ENCODE data around the gene CENPB.
A peak's percentile ranks its signal among the peaks of the same experiment; 100 is the strongest.

The CENPB gene

DNA sequence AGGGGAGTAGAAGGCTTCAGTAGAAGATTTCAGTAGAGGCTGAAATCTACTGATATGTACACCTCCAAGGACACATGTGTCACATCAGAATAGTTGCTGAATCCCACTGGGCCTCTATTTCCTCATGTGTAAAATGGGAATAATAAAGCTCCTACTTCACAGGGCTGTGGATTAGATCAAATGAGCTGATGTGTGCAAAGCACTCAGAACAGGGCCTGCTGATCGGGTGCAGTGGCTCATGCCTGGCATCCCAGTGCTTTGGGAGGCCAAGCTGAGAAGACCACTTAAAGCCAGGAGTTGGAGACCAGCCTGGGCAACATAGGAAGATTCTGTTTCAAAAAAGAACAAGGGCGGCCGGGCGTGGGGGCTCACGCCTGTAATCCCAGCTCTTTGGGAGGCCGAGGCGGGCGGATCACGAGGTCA lies 25.7 kb upstream of the CENPB start:
- H3K4me3 ChIP-seq, result no peak overlapping the region
- peak overlapping the region in 20 of 21 experiments; percentile 61 to 98 (median 89) for H3K27ac ChIP-seq

DNA sequence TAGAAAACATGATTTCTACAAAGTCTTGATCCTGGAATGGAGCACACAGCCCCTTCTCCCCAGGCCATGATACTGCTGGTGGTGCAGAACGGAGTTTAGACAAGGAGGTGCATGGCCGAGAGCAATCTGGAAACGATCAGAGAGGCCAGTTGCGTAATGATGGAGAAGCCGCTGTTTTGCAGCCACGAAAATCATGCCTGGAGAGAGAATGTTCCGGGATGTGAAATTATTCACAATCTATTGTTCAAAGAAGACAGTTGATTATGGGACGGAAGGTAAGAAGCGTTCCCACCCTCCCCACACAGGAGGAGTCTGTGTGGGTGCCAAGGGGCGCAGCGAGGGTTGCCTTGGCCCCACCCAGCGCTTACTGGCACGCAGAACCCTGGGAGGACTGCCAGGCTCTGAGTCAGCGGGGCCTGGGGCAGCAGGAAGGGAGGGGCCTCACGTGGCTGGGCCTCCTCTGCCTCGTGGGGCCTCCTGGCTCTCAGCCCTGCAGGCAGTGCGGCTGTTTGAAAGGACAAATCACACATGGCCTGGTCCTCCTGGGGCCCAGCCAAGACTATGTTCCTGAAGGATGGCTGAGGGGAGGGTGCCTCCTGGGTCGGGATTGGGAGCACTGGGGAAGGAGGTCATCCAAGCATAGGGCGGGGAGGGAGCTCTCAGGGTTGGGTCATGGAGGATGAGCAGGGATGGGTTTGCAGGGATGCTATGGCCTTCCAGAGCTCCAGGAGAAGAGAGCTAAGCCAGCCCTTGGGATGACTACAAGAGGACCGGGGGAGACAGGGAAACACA lies 25.1 kb upstream of the CENPB start:
- H3K27ac ChIP-seq, result peak overlapping the region in 20 of 21 experiments; percentile 65 to 98 (median 89)
- peak overlapping the region; percentile 3 to 30 (median 19) for H3K4me3 ChIP-seq

DNA sequence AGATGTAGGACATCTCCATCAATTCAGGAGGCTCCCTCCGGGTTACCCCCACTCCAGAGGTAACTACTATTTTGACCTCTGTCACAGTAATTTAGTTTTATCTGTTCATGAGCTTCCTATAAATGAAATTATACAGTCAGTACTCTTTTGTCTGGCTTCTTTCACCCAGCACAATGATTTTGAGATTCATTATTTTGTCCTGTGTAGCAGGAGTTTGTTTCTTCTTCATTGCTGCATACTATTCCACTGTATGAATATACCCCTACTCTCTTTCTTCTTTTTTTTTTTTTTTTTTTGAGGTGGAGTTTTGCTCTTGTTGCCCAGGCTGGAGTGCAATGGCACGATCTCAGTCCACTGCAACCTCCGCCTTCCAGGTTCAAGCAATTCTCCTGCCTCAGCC lies 22.0 kb upstream of the CENPB start:
- H3K4me3 ChIP-seq, result no peak overlapping the region
- H3K27ac ChIP-seq, result peak overlapping the region in 19 of 21 experiments; percentile 77 to 97 (median 93)

DNA sequence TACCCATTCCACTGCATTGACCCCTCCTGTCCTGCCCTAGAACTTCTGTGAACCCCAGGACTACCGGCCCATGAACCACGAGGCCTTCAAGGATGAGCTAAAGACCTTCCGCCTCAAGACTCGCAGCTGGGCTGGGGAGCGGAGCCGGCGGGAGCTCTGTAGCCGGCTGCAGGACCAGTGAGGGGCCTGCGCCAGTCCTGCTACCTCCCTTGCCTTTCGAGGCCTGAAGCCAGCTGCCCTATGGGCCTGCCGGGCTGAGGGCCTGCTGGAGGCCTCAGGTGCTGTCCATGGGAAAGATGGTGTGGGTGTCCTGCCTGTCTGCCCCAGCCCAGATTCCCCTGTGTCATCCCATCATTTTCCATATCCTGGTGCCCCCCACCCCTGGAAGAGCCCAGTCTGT lies 18.2 kb upstream of the CENPB start:
- peak overlapping the region in 17 of 21 experiments; percentile 2 to 97 (median 88) for H3K27ac ChIP-seq
- H3K4me3 ChIP-seq, result no peak overlapping the region

DNA sequence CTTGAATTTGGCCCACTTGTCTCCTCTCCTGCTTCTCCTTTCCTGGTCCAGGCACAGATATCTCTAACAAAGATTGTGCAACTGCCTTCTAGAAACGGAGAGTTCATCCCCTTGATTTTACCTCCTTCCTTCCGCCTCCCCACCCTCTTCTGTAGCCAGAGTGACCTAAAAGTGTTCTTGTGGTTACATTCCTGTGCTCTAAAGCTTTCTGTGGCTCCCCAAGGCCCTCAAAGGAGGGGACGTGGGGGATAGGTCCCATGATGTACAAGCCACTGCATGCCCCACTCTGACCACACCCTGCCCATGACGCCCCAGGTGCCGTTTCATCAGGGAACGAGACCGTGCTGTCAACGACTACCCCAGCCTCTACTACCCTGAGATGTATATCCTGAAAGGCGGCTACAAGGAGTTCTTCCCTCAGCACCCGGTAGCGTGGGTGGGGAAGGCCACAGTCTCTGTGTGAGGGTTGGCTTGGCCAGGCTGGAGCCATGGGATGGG lies 17.8 kb upstream of the CENPB start:
- no peak overlapping the region for H3K4me3 ChIP-seq
- H3K27ac ChIP-seq, result peak overlapping the region in 15 of 21 experiments; percentile 2 to 97 (median 93)

DNA sequence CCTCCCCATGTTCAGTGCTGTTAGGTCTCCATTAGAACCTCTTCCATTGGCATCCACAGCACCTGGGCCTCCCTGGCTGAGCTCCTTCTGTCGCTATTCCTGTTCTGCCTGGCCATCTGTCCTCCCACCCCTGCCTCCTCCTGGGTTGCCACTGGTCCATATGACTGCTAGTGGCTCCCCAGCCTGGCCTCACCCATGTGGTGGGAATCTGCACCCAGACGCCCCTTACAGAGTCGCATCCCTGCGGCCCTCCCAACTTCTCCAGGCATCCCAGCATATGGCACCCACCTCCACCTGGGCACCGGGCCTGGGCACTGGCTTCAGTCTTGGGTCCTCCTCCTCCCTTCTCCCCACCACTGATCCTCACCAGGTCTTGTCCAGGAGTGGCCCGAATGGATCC lies 17.3 kb upstream of the CENPB start:
- Histone ChIP-seq H3K27ac (peak overlapping the region in 12 of 21 experiments; percentile 11 to 97 (median 94)), H3K4me3 (no peak overlapping the region)

DNA sequence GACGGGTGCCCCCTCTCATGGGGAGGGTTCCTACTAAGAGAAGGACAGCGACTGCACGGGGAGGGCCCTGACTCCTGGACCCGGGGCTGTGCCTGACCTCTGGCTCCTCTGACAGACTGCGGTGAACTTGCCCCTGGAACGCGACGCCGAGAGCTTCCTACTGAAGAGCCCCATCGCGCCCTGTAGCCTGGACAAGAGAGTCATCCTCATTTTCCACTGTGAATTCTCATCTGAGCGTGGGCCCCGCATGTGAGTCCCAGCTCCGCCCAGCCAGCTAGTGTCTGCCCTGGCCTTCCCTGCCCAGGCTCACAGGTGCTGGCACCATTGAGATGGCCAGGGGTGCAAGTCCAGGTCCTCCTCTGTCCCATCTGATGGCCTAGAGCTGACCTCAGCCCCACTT lies 16.7 kb upstream of the CENPB start:
- Histone ChIP-seq H3K27ac (peak overlapping the region in 8 of 21 experiments; percentile 14 to 96 (median 74)), H3K4me3 (no peak overlapping the region)

DNA sequence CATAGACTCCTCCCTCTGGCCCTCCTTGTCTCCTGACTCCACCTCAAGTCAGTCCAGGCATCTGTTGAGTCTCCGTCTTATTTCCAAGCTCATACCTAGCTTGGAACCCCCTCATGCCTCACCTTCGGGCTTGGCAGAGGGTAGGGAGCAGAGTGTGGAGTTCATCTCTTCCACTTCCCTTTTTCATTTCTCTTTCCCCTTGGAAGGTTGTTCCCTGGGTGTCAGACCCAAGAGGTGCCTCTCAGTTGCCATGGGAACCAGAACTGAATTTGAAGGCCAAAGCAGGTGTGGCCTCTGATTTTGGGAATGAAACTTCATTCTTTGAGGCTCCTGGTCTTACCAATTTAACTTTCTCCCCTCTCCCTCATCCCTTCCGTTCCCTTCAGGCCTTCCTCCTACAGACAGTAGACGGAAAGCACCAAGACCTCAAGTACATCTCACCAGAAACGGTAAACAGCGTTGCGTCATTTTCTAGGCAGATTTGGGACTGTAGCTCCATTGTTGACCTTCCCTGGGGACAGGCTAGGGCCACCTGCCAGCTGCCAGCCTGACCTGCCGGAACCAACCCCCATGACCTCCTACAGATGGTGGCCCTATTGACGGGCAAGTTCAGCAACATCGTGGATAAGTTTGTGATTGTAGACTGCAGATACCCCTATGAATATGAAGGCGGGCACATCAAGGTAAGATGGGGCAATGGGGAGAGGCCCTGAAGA lies 16.1 kb upstream of the CENPB start:
- no peak overlapping the region for H3K4me3 ChIP-seq
- H3K27ac ChIP-seq, result peak overlapping the region in 10 of 21 experiments; percentile 3 to 96 (median 70)

DNA sequence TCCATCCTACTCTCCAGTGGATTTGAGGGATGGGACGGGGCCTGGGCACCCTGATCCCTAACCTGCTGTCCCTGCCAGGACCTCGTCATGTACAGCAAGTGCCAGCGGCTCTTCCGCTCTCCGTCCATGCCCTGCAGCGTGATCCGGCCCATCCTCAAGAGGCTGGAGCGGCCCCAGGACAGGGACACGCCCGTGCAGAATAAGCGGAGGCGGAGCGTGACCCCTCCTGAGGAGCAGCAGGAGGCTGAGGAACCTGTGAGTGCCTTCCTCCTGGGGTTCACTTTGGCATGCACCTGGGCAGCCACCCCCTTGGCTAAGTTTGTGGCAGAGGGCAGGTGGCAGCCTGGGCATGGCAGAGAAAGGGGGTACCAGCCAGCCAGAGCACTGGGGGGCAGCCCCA lies 15.3 kb upstream of the CENPB start:
- Histone ChIP-seq H3K4me3 (no peak overlapping the region), H3K27ac (peak overlapping the region in 14 of 21 experiments; percentile 0 to 97 (median 90))

DNA sequence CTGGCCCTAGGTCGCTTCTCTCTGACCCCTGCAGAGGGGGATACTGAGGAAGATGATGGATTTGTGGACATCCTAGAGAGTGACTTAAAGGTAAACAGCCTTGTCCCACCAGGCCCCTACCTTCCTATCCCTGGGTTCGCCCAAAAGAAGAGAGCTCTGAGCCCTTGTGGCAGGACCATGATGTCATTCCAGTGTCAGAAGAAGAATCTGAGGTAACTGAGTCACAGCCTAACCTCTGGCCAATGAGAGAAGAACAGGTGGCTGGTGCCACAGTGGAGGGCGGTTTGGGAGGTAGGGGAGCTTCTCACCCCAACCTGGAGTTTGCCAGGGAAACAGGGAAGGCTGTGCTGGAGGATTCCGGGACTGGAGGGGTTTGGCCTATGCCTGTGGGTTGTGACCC lies 14.8 kb upstream of the CENPB start:
- peak overlapping the region in 14 of 21 experiments; percentile 0 to 97 (median 90) for H3K27ac ChIP-seq
- no peak overlapping the region for H3K4me3 ChIP-seq

DNA sequence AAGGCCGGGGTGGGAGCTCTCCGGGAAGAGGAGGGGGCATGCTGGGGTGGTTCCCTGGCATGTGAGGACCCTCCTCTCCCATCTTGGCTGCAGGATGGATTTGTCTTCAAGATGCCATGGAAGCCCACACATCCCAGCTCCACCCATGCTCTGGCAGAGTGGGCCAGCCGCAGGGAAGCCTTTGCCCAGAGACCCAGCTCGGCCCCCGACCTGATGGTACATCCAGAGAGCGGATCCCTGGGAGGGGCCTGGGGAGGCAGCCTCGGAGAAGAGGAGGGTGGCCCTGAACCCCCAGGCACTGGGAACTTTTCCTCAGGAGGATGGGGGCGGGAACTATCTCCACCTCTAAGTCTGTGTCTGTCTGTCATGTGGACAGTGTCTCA lies 14.3 kb upstream of the CENPB start:
- Histone ChIP-seq H3K27ac (peak overlapping the region in 14 of 21 experiments; percentile 6 to 97 (median 90)), H3K4me3 (no peak overlapping the region)

DNA sequence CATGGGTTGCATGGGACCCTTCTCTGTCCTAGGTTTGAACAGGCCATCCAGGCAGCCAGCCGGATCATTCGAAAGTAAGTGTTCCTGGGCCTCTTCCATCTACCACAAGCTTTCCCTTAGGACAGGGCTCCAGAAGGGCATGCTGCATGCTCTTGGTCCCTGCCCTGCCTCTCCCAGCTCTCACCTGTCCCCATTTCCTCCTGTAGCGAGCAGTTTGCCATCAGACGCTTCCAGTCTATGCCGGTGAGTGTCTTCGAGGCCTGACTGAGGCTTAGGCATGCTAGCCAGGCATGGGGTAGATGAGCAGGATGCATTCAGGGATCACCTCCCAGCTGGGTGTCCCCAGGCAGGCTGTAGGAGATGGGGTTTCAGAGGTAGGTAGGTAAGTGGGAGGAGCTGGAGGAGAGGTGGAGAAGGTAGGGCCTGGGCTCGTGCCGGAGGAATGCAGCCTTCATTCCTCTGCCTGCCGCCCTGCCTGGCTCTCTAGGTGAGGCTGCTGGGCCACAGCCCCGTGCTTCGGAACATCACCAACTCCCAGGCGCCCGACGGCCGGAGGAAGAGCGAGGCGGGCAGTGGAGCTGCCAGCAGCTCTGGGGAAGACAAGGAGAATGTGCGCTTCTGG lies 13.8 kb upstream of the CENPB start:
- H3K27ac ChIP-seq, result peak overlapping the region in 17 of 21 experiments; percentile 5 to 97 (median 91)

DNA sequence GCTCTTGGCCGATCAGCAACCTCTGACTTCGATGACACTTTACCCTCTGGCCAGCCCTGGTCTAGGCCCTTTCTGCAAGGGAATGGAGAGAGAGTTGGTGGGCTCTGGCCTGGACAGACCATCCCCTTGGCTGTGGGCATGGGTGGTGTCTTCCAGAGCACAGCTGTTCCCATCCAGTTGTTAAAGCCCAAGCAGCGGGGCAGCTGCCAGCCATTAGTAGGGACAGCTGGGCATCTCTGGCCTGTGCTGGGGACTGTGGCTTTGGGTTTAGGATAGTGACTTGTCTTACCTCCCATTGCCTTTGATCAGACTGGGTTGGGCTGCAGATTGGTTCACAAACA lies 12.3 kb upstream of the CENPB start:
- Histone ChIP-seq H3K4me3 (peak overlapping the region in 1 of 7 experiments; percentile 70), H3K27ac (peak overlapping the region in 19 of 21 experiments; percentile 6 to 97 (median 90))

More for the DNA sequence above, 13.8 kb upstream of the CENPB start:
- no peak overlapping the region for H3K4me3 ChIP-seq

DNA sequence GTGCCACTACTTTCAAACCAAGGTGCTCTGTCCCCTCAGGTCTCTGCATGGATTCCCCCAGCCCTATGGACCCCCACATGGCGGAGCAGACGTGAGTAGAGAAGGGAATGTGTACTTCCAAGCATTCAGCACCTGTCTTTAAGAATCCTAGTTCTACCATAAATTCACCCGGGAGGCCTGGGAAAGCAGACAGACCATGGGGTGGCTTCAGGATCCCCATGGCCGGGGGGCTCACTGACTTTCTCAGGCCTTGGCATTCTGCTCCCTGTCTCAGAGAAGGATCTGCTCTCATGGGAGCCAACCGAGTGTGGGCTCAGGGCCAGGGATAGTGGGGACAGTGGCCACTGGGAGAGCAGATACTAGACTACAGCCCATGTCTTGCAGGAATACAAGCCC lies 11.8 kb upstream of the CENPB start:
- H3K27ac ChIP-seq, result peak overlapping the region in 18 of 21 experiments; percentile 25 to 97 (median 90)
- H3K4me3 ChIP-seq, result peak overlapping the region in 1 of 7 experiments; percentile 70

DNA sequence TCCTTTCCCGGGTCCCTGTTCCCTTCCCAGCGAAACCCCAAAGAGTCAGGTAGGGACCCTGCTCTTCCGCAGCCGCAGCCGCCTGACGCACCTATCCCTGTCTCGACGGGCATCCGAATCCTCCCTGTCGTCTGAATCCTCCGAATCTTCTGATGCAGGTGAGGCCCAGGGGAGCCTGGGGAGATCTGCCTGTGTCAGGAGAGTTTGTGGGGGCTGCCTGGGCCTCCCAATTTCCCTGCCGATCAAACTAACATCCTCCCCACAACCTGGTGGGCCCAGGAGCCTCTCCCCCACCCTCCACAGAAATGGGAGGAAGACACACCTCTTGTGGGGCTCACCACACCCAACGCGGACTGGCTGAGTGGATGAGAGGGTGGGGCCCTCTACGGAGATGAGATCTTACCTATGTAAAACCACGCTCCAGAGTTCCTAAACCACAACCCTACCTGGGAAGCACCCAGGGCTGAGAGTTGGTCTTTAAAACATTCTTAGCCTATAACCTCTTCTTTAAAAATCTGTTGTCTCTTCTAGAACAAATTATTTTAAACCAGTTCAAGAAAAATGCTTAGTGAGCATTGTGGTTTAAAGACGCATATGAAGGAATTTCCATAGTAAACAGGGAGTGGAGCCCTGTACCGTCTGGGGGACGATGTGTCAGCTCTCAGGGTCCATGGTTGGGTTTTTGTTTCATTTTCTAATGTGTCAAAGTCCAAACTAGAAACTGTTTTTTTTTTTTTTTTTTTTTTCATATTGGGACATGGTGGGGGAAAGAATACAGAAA lies 11.2 kb upstream of the CENPB start:
- Histone ChIP-seq H3K27ac (peak overlapping the region in 20 of 21 experiments; percentile 55 to 97 (median 90)), H3K4me3 (peak overlapping the region; percentile 48 to 72 (median 61))

DNA sequence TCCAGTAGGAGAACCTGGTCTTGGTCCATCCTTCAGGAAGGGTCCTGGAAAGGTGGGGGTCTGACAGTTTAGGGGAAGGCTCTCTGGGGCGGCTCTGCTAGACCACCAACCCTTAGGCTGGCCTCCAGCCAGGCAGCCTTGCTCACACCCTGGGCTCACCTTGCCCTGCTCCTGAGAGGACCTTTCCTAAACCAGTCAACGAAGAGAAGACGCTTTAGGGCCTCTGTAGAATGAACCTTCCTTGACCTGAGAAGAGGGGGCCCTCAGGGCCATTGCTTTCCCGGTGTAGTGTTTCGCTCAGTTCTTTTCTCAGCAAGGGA lies 10.6 kb upstream of the CENPB start:
- Histone ChIP-seq H3K27ac (peak overlapping the region in 20 of 21 experiments; percentile 55 to 97 (median 90)), H3K4me3 (peak overlapping the region; percentile 48 to 72 (median 61))

DNA sequence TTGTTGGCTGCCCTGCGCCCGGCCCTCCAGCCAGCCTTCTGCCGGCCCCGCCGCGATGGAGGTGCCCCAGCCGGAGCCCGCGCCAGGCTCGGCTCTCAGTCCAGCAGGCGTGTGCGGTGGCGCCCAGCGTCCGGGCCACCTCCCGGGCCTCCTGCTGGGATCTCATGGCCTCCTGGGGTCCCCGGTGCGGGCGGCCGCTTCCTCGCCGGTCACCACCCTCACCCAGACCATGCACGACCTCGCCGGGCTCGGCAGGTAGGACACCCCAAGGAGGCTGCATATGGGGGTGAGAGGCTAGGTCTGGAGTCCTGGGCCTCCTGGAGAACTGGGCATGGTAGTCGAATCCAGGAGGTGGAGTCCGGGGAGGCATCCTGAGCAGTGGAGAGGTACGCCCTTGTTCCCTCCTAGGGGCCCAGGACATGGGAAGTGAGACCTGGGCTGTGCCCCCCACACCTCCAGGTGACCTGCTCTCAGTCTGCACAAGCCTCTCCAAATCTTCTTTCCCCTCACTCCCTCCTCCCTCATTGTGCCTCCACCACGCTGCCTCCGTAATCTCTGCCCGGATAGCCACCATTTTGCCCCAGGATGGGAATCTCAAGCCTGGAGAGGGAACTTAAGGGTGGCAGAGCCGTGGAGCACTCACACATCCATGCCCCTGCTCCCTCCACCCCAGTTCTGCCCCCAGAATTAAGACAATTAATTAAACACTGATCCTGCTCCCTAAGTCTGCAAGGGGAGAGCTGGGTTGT lies 10.1 kb upstream of the CENPB start:
- Histone ChIP-seq H3K27ac (peak overlapping the region; percentile 12 to 97 (median 90)), H3K4me3 (peak overlapping the region; percentile 48 to 72 (median 61))
